Measurements from ENCODE around the gene FAM110D.
A peak's percentile ranks its signal among the peaks of the same experiment; 100 is the strongest.

Gene FAM110D

GRCh38 chr1:26164036-26164860, 5.4 kb downstream of the FAM110D start:
- peak overlapping the region; percentile 24 for H3K4me3 ChIP-seq (ENCODE audit: control insufficient read depth, low read depth, low read length)
- no peak for TF ChIP-seq CTCF (conservative IDR thresholded peaks at IDR 0.05; ENCODE audit: control insufficient read depth, insufficient read depth, low read depth, low read length)
- peak; percentile 9 for DNase-seq (ENCODE audit: low read depth)

GRCh38 chr1:26164861-26165842, 6.3 kb downstream of the FAM110D start:
- no peak overlapping the region for H3K4me3 ChIP-seq (ENCODE audit: control insufficient read depth, low read depth, low read length)
- DNase-seq (ENCODE audit: low read depth): no peak
- TF ChIP-seq CTCF (conservative IDR thresholded peaks at IDR 0.05; ENCODE audit: control insufficient read depth, insufficient read depth, low read depth, low read length): no peak

- no peak overlapping the region for H3K4me3 ChIP-seq (ENCODE audit: control insufficient read depth, low read depth, low read length)
- DNase-seq (ENCODE audit: low read depth): no peak
- TF ChIP-seq CTCF (conservative IDR thresholded peaks at IDR 0.05; ENCODE audit: control insufficient read depth, insufficient read depth, low read depth, low read length): no peak
These were observed 7.9 kb downstream of the FAM110D start for GRCh38 chr1:26166719-26167281.

- DNase-seq (ENCODE audit: low read depth): peak; percentile 13
- no peak for TF ChIP-seq CTCF (conservative IDR thresholded peaks at IDR 0.05; ENCODE audit: control insufficient read depth, insufficient read depth, low read depth, low read length)
- H3K4me3 ChIP-seq (ENCODE audit: control insufficient read depth, low read depth, low read length): peak within 1 kb of the TSS; percentile 76
These were observed 9.7 kb downstream of the FAM110D start, which contains the start of gene C1orf232 for GRCh38 chr1:26168410-26169197. Gene C1orf232 (minus strand): TSS chr1:26168963. CDS start chr1:26168499, 464 bp downstream.

- no peak for DNase-seq (ENCODE audit: low read depth)
- TF ChIP-seq CTCF (conservative IDR thresholded peaks at IDR 0.05; ENCODE audit: control insufficient read depth, insufficient read depth, low read depth, low read length): no peak
- peak overlapping the region; percentile 76 for H3K4me3 ChIP-seq (ENCODE audit: control insufficient read depth, low read depth, low read length)
These were observed 10.3 kb downstream of the FAM110D start for GRCh38 chr1:26169198-26169554.

All from fibroblast of mammary gland (primary cell).